HepG2 (cell line): Measurements from ENCODE around the gene ZNF121. TPM values are rescaled to one million over a fixed set of nuclear protein-coding genes. Genes with fewer than 3 reads are reported as not detected.

Experiments
- ARHGAP35 ChIP-seq: sonication (generic); formaldehyde crosslinking; IDR thresholded peaks from 2 replicates; pipeline ENCODE4 v1.9.0; 2022; ENCODE audit warnings: mild to moderate bottlenecking, inconsistent platforms, moderate library complexity, missing genetic modification reagents, borderline replicate concordance
- BATF2 ChIP-seq: sonication (generic); formaldehyde crosslinking; IDR thresholded peaks from 2 replicates; pipeline ENCODE4 v1.8.0; 2022; ENCODE audit warnings: mild to moderate bottlenecking, missing genetic modification reagents, moderate library complexity
- BHLHE40 ChIP-seq: IDR thresholded peaks from 2 replicates; pipeline ENCODE4 v1.6.1; 2011; ENCODE audit warnings: low read length, improper control_type of control experiment
- FUBP1 ChIP-seq: sonication (generic); formaldehyde crosslinking; IDR thresholded peaks from 2 replicates; pipeline ENCODE4 v1.5.1; 2020; ENCODE audit warnings: missing genetic modification reagents, mild to moderate bottlenecking, borderline replicate concordance
- ISX ChIP-seq: sonication (generic); formaldehyde crosslinking; conservative IDR thresholded peaks from 2 replicates; pipeline ENCODE4 v1.5.0; 2020; ENCODE audit warnings: missing genetic modification reagents
- KDM4B ChIP-seq: sonication (generic); formaldehyde crosslinking; IDR thresholded peaks from 2 replicates; pipeline ENCODE4 v1.4.0; 2020; ENCODE audit warnings: missing genetic modification reagents
- KLF15 ChIP-seq: sonication (generic); formaldehyde crosslinking; IDR thresholded peaks from 2 replicates; pipeline ENCODE4 v1.8.1; 2023; ENCODE audit warnings: borderline replicate concordance, mild to moderate bottlenecking, inconsistent platforms, missing genetic modification reagents, mixed read lengths
- MXD4 ChIP-seq: IDR thresholded peaks from 2 replicates; pipeline ENCODE4 v1.6.1; 2016; ENCODE audit warnings: mild to moderate bottlenecking, missing biosample characterization, missing genetic modification reagents
- SALL1 ChIP-seq: sonication (generic); formaldehyde crosslinking; IDR thresholded peaks from 2 replicates; pipeline ENCODE4 v1.8.0; 2022; ENCODE audit warnings: mild to moderate bottlenecking, missing genetic modification reagents
- TAF15 ChIP-seq: fragments of 200-400 bp; formaldehyde crosslinking; IDR thresholded peaks from one replicate; pipeline ENCODE4 v1.6.1; 2018; ENCODE audit warnings: mild to moderate bottlenecking, low read depth, low read length; ENCODE audit not compliant: poor library complexity, severe bottlenecking
- TBX2 ChIP-seq: sonication (generic); formaldehyde crosslinking; IDR thresholded peaks from 2 replicates; pipeline ENCODE4 v1.5.0; 2020; ENCODE audit warnings: missing genetic modification reagents, mild to moderate bottlenecking, borderline replicate concordance
- THAP9 ChIP-seq: sonication (generic); formaldehyde crosslinking; IDR thresholded peaks from 2 replicates; pipeline ENCODE4; 2020; ENCODE audit warnings: missing genetic modification reagents, mild to moderate bottlenecking, borderline replicate concordance
- YY1 ChIP-seq: IDR thresholded peaks from 2 replicates; pipeline ENCODE4 v1.6.1; 2011; ENCODE audit warnings: low read length, low read depth, moderate library complexity, mild to moderate bottlenecking; ENCODE audit not compliant: insufficient read depth, insufficient replicate concordance
- ZFP91 ChIP-seq: sonication (generic); formaldehyde crosslinking; IDR thresholded peaks from 2 replicates; pipeline ENCODE4 v1.9.0; 2022; ENCODE audit warnings: missing genetic modification reagents, mild to moderate bottlenecking, borderline replicate concordance
- ZNF350 ChIP-seq: sonication (generic); formaldehyde crosslinking; IDR thresholded peaks from 2 replicates; pipeline ENCODE4 v1.4.0; 2020; ENCODE audit warnings: mild to moderate bottlenecking, low read depth, missing genetic modification reagents, borderline replicate concordance
- ZNF562 ChIP-seq: sonication (generic); formaldehyde crosslinking; IDR thresholded peaks from 2 replicates; pipeline ENCODE4 v1.8.0; 2022; ENCODE audit warnings: missing genetic modification reagents, borderline replicate concordance
- ZNF576 ChIP-seq: sonication (generic); formaldehyde crosslinking; IDR thresholded peaks from 2 replicates; pipeline ENCODE4 v1.4.0; 2020; ENCODE audit warnings: mild to moderate bottlenecking, missing genetic modification reagents
- ZNF598 ChIP-seq: sonication (generic); formaldehyde crosslinking; IDR thresholded peaks from 2 replicates; pipeline ENCODE4 v1.5.1; 2020; ENCODE audit warnings: mild to moderate bottlenecking, missing genetic modification reagents, borderline replicate concordance
- ZNF652 ChIP-seq: IDR thresholded peaks from 2 replicates; pipeline ENCODE4 v1.6.1; 2016; ENCODE audit warnings: low read depth, borderline replicate concordance
- ZNF674 ChIP-seq: sonication (generic); formaldehyde crosslinking; IDR thresholded peaks from 2 replicates; pipeline ENCODE4 v1.5.0; 2020; ENCODE audit warnings: low read depth, mild to moderate bottlenecking, missing genetic modification reagents
- polyA plus RNA-seq, 8 experiments: library from polyadenylated mRNA; depleted of rRNA in 3 of 8; stranded (reverse) in 7 of 8; unstranded in 1 of 8; fragments of >200 nt; fragmentation: Illumina TruSeq in 4 of 8; extraction: Trizol in 4 of 8; gene quantifications; 2 replicates each; pipeline versions ENCODE4 v1.2.1 to v1.2.3, GENCODE V29; 2011 to 2016; ENCODE audit warnings: low read depth in 4 of 8, missing spikeins in 1 of 8, mixed read lengths in 1 of 8; ENCODE audit not compliant: insufficient read depth in 1 of 8
- total RNA-seq, 5 experiments: library from RNA; depleted of rRNA; stranded (reverse); fragments of >200 nt; fragmentation: Illumina TruSeq; extraction: Trizol; gene quantifications; 2 replicates each; pipeline ENCODE4 v1.2.3, GENCODE V29; 2016; ENCODE audit warnings: low read depth in 1 of 5

Gene ZNF121
- total and polyA plus RNA-seq, 2 of the 13 experiments (the other 11 are each of a cell fraction or from before 2014, with no cell fraction given): 7.8 to 56.3 TPM

- peak; percentile 89; the same call in 1 of the 2 replicates for TF ChIP-seq ZFP91 (CRISPR knock-in tag)
- peak; percentile 88 for TF ChIP-seq THAP9
- TF ChIP-seq ARHGAP35 (CRISPR knock-in tag): no peak; the same call in 1 of the 2 replicates
- TF ChIP-seq BHLHE40: no peak
- no peak for TF ChIP-seq FUBP1 (CRISPR knock-in tag)
- 0 out of 2 replicates have a peak, but pooled peaks have one; percentile 42 for TF ChIP-seq BATF2
- TF ChIP-seq SALL1 (CRISPR knock-in tag): peak; percentile 79
- TF ChIP-seq ZNF576: peak; percentile 11; the same call in 1 of the 2 replicates
- TF ChIP-seq ZNF562: no peak
- TF ChIP-seq MXD4 (CRISPR knock-in tag): peak; percentile 46
- peak; percentile 96 for TF ChIP-seq YY1
- TF ChIP-seq KLF15: no peak; the same call in 1 of the 2 replicates
- no peak for TF ChIP-seq ZNF674
- no peak for TF ChIP-seq TAF15
- no peak for TF ChIP-seq ZNF652 (CRISPR knock-in tag)
- TF ChIP-seq ZNF350: peak; percentile 88; the same call in 1 of the 2 replicates
- peak; percentile 10; the same call in 1 of the 2 replicates for TF ChIP-seq KDM4B (CRISPR knock-in tag)
- peak; percentile 78; the same call in 1 of the 2 replicates for TF ChIP-seq ZNF598 (CRISPR knock-in tag)
- peak; percentile 48; the same call in 1 of the 2 replicates for TF ChIP-seq TBX2 (CRISPR knock-in tag)
- TF ChIP-seq ISX: 0 out of 2 replicates have a peak, but pooled peaks have one; percentile 70
These were observed 37.1 kb upstream of the ZNF121 start, which contains the start of gene ZNF561 (continued) for GRCh38 chr19:9621156-9622037.
